HG02885 (cell line): ENCODE results near the gene RGS3.
A peak's percentile ranks its signal among the peaks of the same experiment; 100 is the strongest.

Experiments used
- ATAC-seq: cut with Tn5 transposase; IDR thresholded peaks from one replicate; pipeline ENCODE4 v1.9.1; 2021; ENCODE audit warnings: mild to moderate bottlenecking; ENCODE audit not compliant: unreplicated experiment, poor library complexity

Gene RGS3

DNA sequence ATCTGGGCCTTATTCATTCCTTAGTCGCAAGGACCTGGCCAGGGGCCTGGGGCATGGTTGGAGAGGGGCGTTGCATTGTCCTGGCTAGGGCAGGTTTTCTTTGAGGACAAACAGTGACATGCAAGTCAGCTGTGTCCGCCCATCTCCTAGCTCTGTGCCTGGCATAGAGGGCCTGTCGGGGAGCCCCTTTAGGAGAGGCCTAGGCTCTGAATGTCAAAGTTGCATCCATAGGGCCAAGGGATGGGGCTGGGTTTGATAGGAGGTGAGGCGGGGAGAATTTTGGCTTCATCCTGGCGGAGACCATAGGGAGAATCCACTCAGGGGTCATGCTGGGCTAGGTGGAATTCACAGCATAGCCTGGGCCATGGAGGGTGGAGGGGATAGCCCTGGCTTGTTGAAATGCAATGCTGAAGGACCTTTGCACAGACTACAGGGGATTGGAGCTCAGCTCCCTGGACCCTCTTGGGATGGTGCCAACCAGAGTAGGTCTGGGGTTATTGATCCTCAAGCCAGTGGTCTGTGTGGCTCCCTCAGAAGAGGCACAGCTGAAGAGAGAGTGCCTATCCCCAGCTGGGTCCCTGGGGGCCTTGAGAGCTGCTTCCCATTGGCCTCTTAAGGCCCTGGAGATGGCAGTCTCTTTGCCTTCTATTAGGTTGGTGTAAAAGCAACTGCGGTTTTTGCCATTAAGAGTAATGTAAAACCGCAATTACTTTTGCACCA lies 104.0 kb downstream of the RGS3 start:
- ATAC-seq: no peak

DNA sequence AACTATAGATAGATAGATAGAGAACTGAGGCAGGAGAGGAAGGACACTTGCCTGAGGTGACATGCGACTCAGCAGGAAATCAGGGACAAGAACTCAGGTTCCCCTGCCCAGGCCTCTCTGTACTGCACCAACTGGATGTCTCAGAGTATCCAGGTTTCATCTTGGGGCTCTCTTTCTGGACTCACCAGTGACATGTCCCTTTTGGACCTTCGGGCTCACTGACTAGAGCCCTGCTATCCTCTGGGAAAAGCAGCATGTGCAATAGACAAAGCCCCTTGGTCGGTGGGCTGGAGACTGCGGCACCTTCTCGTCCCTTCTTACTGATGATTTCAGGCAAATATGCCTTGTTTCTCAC lies 104.5 kb downstream of the RGS3 start:
- ATAC-seq: no peak

DNA sequence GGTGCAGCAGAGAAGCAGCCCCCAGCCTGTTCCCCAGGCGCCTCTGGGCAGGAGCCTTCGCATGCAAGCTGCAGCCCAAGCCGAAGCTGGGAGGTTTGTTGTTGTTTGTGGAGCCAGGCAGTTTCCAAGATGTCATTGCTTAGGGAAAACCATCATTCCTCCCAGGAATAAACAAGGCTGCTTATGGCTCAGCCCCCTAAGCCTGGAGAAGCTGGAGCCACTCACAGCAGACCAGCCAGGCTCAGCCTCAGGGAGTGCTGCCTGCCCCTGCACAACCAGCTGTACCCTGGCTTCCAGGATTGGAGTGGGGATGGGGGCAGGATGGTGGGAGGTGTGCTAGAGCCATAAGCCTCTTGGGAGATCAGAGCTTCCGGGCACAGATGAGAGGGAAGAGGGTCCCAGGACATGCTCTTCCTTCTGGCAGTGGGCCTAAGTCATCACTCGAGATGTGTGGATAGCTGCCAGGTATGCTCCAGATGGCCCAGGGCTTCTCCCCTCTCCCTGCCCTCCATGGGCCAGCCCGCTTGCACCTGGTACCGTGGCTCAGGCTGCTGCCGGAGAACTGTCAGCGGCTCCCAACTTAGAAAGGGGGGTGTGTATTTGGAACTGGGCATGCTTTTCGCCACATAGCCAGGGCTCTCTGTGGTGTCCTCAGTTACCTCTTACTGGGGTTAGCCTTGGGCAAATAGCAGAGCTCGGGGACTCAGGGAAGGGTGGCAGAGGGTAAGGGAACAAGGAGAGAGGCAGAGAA lies 105.2 kb downstream of the RGS3 start:
- no peak for ATAC-seq

DNA sequence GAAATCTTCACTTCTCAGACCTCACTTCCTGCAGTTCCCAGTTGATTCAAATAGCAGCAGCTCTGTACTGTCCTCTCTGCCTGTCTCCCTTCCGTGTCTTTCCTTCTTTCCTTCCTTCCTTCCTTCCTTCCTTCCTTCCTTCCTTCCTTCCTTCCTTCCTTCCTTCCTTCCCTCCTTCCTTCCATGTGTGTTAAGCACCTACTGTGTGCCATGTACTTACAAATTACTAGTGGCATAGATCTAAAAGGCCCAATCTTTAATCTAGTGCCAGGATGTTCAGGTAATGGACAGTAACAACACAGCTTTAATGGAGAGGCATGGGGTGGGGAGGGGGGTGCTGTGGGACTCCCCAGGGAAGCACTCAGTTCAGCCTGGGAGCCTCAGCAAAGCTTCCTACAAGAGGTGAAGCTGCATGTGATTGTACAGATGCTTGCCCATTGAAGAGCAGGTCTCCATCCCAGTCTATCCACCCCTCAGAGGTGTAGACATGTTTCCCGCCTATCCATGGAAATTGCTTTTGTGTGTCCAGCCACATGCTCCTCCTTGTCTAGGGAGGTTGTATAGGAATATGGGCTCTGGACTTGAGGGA lies 106.0 kb downstream of the RGS3 start:
- ATAC-seq: no peak

DNA sequence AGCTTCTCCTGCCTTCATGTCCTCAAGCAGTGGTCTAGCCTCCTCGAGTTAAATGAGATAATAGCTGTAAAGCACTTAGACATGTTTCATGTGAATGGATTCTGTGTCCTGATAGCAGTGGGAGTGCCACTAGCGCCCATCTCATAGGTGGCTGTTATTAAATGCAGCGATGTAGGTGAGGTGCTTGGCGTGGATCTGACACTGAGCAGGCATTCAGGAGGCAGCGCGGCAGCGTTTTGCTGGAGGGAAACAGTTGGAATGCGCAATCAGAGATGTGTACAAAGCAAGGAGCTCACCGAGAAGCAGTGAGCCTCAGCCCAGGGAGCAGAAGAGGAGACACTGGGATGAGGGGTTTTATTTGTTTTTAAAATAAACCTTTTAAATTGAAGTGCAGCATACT lies 106.6 kb downstream of the RGS3 start:
- no peak for ATAC-seq

DNA sequence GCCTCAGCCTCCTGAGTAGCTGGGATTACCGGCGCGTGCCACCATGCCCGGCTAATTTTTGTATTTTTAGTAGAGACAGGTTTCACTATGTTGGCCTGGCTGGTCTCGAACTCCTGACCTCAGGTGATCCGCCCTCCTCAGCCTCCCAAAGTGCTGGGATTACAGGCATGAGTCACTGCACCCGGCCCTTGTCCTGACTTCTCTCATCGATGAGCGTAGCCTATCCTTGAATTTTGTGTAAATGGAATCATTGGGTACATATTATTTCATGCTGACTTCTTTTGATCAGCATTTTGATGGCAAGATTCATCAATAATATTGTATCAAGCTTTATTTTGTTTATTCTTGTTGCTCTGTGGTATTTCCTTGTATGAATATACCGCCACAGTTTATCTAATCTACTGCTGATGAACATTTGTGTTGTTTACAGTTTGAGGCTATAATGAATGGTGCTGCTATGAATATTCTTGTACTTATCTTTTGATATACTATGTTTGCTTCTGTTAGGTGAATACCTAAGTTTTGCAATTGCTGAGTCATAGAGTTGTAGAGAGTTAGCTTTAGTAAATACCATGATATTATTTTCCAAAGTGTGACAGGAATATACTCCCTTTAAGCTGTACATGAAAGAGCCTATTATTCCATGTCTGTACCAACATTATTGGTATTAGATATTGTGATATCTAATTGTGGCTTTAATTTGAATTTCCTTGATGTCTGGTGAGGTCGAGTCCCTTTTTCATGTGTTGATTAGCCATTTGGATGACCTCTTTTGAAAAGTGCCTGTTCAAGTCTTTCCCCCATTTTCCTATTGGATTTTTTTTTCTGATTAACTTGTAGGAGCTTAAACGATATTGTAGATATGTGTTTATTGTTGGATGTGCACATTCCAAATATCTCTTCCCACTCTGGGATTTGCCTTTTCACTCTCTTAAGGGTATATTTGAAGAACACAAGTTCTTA lies 107.5 kb downstream of the RGS3 start:
- ATAC-seq: no peak

DNA sequence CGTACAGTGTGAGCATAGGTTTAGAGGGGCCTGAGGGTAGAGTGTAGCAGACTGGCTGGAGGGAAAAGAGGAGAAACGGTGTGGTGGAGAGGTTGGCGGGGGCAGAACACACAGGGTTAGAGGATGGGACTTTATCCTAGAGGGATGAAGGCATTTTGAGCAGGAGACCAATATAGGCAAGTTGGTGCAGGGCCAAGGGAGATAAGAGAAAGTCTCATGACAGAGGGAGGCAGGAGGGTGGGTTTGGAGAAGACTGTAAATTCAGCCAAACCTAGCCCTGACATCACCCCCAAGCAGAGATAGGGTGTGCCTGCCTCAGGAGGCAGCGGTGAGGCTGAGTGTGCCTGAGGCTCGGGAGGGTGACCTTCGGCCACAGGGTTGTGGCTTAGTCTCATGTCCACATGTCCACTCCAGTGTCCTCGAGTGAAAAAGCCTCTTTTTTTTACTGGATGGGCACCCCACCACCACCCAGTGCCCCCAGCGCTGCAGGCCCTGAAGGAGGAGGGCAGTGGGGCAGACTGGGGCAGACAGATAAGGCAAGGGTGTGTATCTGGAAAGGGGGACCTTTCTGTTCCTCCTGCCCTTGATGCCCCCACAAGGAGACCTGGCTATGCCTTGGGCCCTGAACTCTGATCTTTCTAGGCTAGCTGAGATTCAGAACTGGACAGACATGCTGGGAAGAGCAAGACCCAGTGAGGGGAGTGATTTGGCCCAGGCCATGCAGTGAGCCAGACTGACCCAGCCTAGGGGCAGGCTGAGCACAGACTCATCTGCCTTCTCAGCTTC lies 108.7 kb downstream of the RGS3 start:
- ATAC-seq: no peak

DNA sequence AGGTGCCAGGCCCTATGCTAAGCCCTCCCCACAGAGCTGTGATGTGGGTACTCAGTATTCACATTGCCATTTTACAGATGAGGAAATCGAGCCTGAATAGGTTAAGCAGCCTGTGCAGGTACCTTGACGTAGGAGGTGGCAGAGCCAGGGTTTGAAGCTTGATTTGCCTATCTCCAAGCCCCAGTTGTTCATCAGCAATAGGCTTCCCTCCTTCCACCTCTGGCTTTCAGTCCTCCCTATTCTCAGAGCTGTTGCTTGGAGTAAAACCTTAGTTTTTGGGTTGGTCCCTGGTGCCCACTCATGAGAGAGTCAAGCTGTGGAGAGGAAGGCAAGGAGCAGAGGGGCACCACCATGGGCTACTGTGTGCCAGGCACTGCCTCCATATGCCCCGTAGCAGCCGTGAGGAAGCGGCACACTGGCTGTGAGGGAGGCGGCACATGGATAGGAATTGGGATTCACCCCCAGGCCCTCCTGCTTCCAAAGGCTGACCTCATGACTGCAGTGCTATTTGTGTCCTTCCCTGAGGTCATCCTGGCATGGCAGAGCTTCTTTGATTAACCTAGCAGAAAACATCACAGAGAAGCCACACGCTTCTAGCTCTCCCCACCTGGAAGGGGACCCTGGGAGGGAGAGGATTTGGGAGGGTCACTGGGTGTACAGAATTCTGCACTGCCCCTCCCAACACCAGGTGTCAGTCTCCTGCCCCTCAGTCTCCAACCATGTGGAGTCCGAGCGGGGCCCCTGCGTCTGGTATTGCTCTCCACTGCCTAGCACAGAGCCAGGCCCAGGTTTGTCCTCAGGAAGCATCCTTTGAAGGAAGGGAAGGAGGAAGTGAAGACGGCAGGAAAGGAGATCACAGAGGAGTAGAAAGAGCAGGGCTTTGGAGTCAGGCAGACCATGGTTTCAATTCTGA lies 109.8 kb downstream of the RGS3 start:
- ATAC-seq: no peak

DNA sequence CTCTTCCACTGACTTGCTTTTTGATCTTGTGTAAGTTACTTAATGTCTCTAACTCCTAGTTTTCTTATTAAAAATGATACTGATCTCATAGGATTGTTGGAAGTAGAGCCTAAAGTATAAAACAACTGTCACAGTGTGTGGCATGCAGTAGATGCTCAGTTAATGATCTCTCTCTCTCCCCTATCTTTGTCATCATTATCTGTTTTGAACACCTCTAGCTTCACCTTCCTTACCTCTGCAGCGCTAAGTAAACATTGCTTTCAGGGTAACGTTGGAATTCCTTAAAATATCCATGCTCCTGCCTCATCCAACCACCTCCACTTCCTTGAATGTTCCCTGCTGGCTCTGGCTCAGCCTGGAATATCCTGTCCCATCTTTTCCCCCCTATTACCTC lies 110.4 kb downstream of the RGS3 start:
- no peak for ATAC-seq

DNA sequence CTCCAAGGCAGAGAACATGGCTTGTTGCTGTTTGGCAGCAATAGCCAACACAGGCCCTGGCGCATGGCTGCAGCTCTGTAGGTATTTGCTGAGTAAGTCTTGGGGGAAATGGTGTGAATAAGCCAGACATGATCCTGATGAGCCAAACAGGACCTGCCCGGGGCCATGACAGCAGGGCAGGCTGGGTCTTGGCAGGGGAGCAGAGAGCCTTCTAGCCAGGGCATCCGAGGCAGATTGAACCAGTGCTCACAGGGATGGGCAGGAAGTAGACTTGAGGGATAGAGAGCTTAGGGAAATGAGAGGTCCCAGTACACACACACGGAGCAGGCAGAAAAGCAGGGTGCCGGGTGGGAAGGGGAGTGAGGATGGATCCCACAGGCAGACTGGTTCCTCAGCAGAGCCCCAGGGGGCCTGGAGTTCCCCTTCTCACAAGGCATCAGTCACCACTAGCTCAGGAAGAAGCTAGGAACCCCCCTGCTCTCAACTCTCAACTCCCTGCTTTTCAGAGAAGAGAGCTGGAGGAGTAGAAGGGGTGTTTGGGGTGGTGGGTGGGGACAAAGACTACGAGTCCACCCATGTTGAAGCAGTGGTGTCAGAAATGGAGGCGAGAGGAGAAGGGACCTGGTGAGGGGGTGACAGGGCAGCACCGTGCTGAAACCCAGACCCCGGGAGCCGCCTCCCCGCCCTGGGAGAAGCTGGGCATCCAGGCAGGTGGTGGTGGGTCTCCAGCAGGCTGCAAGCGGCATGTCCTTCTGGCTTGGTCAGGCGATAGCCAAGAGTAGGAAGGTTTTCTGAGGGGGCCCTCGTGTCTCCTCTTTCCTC lies 111.1 kb downstream of the RGS3 start:
- no peak for ATAC-seq

DNA sequence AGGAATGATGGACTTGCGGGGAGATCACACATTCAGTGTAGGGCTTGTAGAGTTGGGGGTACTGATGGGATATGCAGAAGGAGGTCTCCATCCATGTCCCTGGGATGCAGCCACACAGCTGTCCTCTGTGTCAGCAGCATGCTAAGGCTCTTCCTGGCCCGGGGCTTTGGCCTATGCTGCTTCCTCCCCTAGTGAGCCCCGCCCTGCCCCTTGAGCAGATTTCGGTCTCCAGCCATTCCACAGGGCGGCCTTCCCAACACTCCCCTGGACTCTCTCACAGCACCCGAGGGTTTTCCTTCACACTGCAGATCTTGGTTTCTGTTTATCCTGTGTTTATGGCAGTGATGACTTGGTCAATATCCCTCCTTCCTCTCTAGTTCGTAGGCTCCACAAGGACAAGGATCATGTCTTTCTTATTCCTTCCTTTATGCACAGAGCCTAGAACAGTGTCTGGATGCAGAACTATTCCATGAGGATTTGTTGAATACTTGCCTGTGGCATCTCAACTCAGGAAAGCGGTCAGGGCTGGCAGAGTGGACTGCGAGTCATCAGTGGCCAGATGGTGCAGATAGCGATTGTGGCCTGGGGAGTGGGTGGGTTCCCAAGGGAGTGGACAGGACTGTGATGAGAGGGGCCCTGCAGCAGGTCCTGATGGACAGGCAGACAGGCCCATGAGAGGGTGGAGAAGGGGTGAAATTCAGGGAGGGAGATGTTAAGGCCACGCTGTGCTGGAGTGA lies 114.2 kb downstream of the RGS3 start:
- no peak for ATAC-seq

DNA sequence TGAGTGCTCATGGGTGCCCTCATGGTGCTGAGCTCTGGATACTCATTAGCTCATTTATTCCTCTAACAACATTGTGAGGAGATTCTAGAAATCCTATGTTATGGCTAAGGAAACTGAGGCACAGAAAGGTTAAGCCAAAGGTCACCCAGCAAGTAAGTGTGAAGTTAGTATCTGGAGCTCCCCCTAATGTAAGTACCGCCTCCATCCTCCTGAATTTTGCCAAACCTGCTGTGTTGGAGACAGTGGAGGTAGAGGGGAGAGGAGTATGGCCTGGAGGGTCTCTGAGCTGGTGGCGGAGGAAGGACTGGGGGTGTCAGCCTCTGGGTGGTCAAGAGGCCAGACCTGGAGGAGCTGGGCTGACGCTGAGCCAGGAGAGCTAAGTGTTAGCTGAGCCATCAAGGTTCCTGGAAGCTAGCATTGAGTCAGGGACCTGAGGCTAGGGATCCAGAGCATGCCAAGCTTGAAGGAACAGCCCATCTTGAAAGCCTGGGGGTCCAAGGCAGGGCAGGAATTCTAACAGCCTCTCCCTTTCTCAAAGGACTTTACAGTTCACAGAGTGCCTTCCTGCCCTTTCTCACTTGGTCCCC lies 114.8 kb downstream of the RGS3 start:
- ATAC-seq: peak; percentile 0

DNA sequence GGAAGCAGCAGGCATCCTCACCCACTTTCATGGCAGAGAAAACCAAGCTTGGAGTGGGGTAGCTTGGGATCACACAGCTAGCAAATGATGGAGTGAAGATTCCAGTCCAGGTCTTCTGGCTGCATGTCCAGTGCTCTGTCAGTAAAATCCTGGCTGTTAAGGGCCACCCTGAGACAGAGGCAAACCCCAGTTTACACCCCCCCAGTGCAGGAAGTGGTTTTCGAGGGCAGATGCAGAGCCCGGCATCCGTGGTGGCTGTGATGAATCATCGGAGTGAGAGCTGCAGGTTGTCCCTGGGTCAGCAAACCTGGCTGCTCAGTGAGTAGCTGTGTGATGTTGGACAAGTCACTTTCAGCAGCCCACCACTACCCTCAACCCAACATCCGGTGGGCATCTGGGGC lies 115.4 kb downstream of the RGS3 start:
- ATAC-seq: peak; percentile 66

DNA sequence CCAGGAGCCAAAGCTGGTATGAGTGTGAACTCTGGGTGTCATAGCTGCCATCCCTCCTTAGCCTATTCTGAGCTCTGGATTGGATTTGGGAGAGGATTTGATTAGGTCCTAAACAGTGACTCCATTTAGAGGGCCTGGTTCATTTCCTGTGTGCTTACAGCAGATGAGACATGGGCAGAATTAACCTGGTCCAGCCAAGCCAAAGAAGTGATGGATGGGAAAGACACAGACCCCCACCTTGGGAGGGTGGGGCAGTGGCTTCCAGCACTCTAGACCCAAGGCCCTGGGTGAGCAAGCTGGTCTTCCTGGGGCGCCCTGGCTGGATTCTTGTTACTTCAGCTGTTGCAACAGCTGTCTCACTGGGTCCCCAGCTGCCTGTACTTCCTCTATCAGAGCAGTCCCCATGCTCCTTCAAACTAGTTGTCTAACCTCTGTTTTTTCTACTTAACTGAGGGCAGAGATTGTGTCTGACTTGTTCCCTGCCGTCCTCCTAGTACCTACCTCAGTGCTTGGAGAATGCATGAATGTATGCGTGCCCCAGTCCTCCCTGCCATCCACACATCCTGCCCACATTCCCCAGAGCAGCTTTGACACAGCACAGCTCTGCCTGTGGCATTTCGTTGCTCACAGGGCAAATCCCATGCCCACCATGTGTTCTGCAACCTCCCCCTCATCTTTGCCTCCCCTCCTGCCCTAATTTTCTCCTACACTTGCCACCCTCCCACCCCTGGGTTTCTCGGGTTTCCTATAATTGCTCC lies 115.9 kb downstream of the RGS3 start:
- ATAC-seq: no peak

DNA sequence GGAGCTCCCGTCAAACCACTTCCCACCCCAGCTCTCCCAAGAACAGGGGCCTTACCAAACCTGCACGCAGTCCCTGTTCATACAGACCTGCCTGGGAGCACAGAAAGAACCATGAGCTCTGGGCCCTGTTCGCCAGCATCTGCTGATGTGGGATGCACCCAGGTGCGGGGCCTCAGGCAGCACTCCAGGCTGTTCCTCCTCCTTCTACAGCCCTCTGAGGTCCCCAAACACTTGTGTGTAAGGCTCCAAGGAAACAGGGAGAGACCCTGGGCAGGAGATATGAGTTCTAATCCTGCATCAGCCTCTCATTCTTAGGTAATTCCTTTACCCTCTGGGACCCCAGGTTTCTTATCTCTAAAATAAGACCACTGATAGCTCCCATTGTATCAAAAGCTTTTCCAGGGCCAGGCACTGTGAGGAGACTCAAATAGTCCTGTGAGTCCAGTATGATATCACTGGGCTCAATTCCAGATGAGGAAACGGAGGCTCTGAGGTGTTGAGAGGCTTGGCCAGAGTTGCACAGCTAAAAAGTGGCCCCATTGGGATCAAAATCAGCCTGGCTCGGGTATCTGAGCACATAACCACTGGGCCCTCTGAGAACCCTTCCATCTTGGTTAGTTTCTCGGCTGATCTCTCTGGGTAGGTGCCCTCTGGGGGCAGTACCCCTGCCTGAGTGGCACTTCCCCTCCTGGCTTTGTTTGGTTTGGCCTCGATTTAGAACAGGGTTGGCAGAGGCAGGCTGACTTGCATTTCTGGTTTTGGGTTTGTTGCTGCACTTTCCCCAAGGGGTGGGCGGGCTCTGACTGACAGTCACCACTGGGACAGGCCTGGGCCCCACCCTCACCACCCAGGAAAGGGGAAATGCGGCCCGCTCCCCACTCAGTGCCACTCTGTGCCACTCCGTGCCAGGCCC lies 116.8 kb downstream of the RGS3 start:
- no peak for ATAC-seq
